Ishikawa (cell line): ENCODE measurements around the gene GPR55.
A peak's percentile ranks its signal among the peaks of the same experiment; 100 is the strongest.

ENCODE experiments used
- CEBPB ChIP-seq: IDR thresholded peaks from 2 replicates; pipeline ENCODE4 v1.6.1; 2012
- CREB1 ChIP-seq: IDR thresholded peaks from 2 replicates; pipeline ENCODE4 v1.6.1; 2012; ENCODE audit warnings: low read depth
- EGR1 ChIP-seq: IDR thresholded peaks from 2 replicates; pipeline ENCODE4 v1.6.1; 2012
- EP300 ChIP-seq: IDR thresholded peaks from 2 replicates; pipeline ENCODE4 v1.6.1; 2012; ENCODE audit warnings: borderline replicate concordance
- FOXM1 ChIP-seq: IDR thresholded peaks from 2 replicates; pipeline ENCODE4 v1.6.1; 2012; ENCODE audit warnings: low read depth, borderline replicate concordance
- NFIC ChIP-seq: IDR thresholded peaks from 2 replicates; pipeline ENCODE4 v1.6.1; 2012
- RAD21 ChIP-seq: IDR thresholded peaks from 2 replicates; pipeline ENCODE4 v1.6.1; 2012; ENCODE audit warnings: low read depth
- REST ChIP-seq: IDR thresholded peaks from 2 replicates; pipeline ENCODE4 v1.6.1; 2012; ENCODE audit warnings: low read depth, mild to moderate bottlenecking
- TAF1 ChIP-seq: IDR thresholded peaks from 2 replicates; pipeline ENCODE4 v1.6.1; 2012; ENCODE audit warnings: low read depth, mild to moderate bottlenecking
- TCF12 ChIP-seq: IDR thresholded peaks from 2 replicates; pipeline ENCODE4 v1.6.1; 2012; ENCODE audit warnings: low read depth
- TEAD4 ChIP-seq: IDR thresholded peaks from 2 replicates; pipeline ENCODE4 v1.6.1; 2012
- USF1 ChIP-seq: IDR thresholded peaks from 2 replicates; pipeline ENCODE4 v1.6.1; 2012
- YY1 ChIP-seq: IDR thresholded peaks from 2 replicates; pipeline ENCODE4 v1.6.1; 2012; ENCODE audit warnings: low read depth
- ZBTB7A ChIP-seq: IDR thresholded peaks from 2 replicates; pipeline ENCODE4 v1.6.1; 2012; ENCODE audit warnings: low read depth
- TF ChIP-seq, protein P1 (sequence below): IDR thresholded peaks from 2 replicates; pipeline ENCODE4 v1.6.1; 2012

Gene GPR55

GRCh38 chr2:230912046-230912445, 13.0 kb downstream of the GPR55 start:
- no peak for TF ChIP-seq REST
- no peak for TF ChIP-seq TCF12
- TF ChIP-seq CEBPB, result no peak
- no peak for TF ChIP-seq TEAD4
- no peak for TF ChIP-seq FOXM1
- TF ChIP-seq TAF1, result no peak
- TF ChIP-seq EP300, result no peak
- TF ChIP-seq CREB1, result no peak

DNA sequence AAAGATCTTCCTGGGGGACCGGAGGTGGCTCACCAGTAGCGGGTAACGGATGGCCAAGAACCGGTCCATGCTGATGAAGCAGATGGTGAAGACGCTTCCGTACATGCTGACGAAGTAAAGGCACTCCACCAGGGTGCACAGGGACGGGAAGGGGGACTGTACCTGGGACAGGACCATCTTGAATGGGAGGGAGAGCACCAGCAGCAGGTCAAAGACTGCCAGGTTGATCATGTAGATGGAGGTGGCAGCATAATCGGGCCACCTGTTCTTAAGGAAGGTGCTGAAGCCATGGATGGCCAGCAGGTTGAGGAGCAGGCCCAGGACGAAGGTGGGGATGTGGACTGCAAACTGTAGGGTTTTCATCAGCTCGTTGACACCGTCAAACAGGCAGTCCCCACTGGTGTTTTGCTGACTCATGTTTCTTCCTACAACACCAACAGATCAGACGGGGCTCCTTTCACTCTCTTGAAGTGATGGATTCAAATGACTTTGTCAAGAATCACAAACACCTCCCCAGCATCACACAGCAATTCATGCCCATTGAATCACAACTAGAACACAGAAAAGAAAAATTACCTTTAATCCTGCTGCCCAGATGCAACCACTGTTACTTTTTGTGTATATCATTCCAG, 14.4 kb downstream of the GPR55 start:
- TF ChIP-seq ZBTB7A (no peak), FOXM1 (no peak), TEAD4 (no peak), TAF1 (no peak), REST (no peak), USF1 (no peak), NFIC (no peak), EP300 (no peak), TCF12 (no peak), CREB1 (no peak), CEBPB (no peak)

GRCh38 chr2:230909841-230910545, 15.0 kb downstream of the GPR55 start:
- TF ChIP-seq FOXM1, result no peak
- no peak for TF ChIP-seq NFIC
- TF ChIP-seq, protein P1, sequence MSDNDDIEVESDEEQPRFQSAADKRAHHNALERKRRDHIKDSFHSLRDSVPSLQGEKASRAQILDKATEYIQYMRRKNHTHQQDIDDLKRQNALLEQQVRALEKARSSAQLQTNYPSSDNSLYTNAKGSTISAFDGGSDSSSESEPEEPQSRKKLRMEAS, result no peak
- no peak for TF ChIP-seq USF1
- no peak for TF ChIP-seq CREB1
- TF ChIP-seq CEBPB, result no peak
- no peak for TF ChIP-seq YY1
- TF ChIP-seq TAF1, result no peak
- TF ChIP-seq EP300, result no peak

GRCh38 chr2:230908595-230909191, 16.3 kb downstream of the GPR55 start:
- TF ChIP-seq TCF12, result peak; percentile 75; the same call in 1 of the 2 replicates
- peak; percentile 58 for TF ChIP-seq YY1
- TF ChIP-seq FOXM1, result no peak
- peak; percentile 54; the same call in 1 of the 2 replicates for TF ChIP-seq EP300

GRCh38 chr2:230908092-230908594, 16.9 kb downstream of the GPR55 start:
- TF ChIP-seq EP300, result no peak
- no peak for TF ChIP-seq CEBPB
- TF ChIP-seq TAF1, result no peak
- no peak for TF ChIP-seq CREB1
- TF ChIP-seq FOXM1, result no peak
- TF ChIP-seq ZBTB7A, result no peak
- TF ChIP-seq REST, result no peak
- no peak for TF ChIP-seq USF1
- no peak for TF ChIP-seq EGR1
- no peak for TF ChIP-seq TEAD4
- no peak for TF ChIP-seq TCF12
- no peak for TF ChIP-seq NFIC
- no peak for TF ChIP-seq YY1
- TF ChIP-seq RAD21, result no peak
